ENCODE results near the gene NAPEPLD.
"Not testable (repeated sequence)": the region's sequence is repeated elsewhere in the genome, so short reads cannot be mapped to it uniquely, and the experiment has no call there.

NAPEPLD gene

GRCh38 chr7:103063895-103064294 lies 85.0 kb downstream of the NAPEPLD start:
- no peak for DNase-seq (ENCODE audit: low read depth)

GRCh38 chr7:103059471-103059870 lies 89.4 kb downstream of the NAPEPLD start:
- no peak for DNase-seq (ENCODE audit: low read depth)

DNA sequence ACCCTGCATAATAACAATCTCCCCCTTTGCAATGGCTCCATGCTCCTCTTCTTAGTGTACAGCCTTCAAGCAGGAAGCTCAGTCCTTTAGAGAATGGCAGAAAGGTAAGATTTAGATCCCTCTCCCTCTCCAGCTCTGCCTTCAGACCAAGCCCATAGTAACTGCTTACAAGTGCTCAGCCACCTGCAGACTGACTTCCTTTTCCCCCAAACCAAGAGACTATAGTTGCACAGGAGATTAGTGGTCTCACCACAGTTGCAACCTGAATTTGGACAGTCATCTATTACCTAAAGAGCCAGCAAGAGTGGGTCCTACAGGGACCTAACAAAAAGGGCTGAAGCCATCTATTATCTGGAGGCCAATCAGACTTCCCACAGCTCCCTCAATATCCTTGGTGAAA lies 90.8 kb downstream of the NAPEPLD start:
- no peak for DNase-seq (ENCODE audit: low read depth)

- not testable (repeated sequence) for DNase-seq (ENCODE audit: low read depth)
Measured at GRCh38 chr7:103056006-103056405, 92.9 kb downstream of the NAPEPLD start.

GRCh38 chr7:103051519-103051918 lies 97.4 kb downstream of the NAPEPLD start:
- no peak for DNase-seq (ENCODE audit: low read depth)

Measured in stimulated activated CD8-positive, alpha-beta memory T cell treated with anti-CD3 and anti-CD28 coated beads, Interleukin-12 subunit alpha, Interleukin-12 subunit beta, amount 100 ng/mL, for 4 hours (primary cell).